Measurements from ENCODE around the gene ZNF426.

The ZNF426 gene

DNA sequence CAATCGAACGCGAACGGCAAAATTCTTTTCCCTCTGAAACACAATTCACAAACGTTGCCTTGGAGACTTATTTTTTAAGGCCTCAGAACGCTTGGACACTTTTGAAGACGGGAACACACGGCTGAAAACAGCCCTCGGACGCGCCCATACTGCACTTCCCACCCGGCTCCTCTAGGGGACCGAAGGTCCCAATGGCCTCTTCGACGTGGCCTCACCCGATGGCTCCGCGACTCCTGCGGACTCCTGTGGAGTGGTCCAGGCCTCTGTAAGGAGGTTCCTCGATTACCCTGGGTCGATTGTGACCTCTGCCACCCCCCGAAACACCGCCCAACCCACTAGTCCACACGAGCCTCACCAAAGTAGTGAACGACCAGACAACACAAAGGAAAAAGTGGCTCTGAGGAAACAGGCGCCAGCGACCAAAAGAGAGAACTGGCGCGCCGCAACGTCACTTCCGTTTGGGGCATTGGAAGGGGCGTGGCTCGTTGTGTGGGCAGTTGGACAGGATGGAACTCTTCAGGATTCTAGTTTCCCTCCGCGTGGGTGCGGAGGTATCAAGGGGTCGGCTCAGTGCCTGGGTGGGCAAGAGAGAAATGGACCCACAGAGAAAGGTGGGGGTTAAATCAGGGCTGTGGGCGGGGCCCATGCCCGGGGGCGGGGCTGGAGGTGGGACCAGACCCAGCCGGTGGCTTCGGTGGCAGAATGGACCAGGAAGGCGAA, 40.1 kb downstream of the ZNF426 start, which contains the start of gene ZNF560:
ZNF560 (minus strand) TSS at position 434 of the 720 bp plus-strand sequence. CDS start 23,303 bp downstream, outside the sequence.
- no peak for DNase-seq (ENCODE audit: low spot score)

DNA sequence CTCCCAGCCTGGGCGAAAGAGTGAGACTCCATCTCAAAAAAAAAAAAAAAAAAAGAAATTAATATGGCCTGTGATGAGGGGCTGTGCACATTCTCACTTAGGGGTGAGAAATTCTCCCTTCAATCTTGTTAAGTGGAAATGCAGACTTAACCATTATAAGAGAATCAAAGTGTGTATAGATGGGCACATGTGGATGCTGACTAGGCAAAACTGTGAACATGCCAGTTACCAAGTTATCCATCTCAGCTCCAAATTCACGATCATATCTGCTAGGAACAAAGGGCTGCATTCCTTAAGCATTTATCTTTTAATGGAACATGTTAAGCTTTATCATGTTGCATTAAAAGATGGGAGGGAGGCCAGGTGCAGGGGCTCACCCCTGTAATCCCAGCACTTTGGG, 44.3 kb downstream of the ZNF426 start:
- no peak for DNase-seq (ENCODE audit: low spot score)

DNA sequence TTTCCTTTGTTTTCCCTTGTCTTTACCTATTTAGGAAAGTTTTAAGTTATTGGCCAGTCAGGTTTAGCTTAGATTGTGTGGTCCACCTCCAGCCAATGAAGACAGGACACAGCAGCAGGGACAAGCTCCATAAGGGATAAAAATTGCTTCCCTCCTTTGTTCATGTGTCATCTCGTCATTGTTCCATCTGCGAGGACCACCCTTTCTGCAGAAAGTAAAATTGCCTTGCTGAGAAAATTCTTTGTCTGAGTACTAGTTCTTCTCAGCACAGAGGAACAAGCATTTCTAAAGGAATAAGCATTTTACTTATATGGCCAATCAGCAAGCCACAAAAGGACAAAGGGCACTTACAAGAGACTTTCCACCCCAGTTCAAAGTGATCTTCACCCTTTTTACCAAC, 51.4 kb downstream of the ZNF426 start:
- no peak for DNase-seq (ENCODE audit: low spot score)

DNA sequence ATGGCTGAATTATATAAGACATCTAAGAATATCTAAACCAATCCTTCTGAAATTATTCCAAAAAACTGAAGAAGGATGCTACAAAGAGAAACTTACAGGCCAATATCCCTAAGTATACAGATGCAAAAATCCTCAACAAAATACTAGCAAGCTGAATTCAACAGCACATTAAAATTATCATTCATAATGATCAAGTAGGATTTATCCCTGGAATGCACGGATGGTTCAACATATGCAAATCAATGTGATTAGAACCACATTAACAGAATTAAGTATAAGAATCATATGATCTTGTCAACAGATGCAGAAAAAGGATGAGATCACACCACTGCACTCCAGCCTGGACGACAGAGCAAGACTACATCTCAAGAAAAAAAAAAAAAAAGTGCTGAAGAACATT, 53.3 kb downstream of the ZNF426 start:
- no peak for DNase-seq (ENCODE audit: low spot score)

DNA sequence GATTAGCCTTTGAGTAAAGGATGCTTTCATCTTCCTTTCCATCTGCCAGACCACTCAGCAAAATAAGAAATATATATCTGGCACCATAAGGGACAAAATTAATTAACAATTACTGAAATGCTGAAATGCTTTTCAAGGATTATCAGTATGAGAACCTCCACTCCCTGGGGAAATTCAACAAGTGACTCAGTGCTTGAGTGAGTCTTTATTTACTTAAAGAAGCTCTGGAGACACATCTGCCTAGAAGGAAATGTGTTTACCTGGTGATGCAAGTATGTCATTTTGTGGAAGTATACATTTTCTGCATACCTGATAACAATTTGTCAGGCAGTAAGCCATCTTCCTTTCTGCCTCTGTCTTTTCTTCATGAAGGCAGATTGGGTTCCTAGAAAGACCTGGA, 63.5 kb downstream of the ZNF426 start:
- DNase-seq (ENCODE audit: low spot score), result no peak
